Smooth muscle cell of the brain vasculature (primary cell): ENCODE measurements around the gene CYP4F11.
"Not testable (repeated sequence)": the region's sequence is repeated elsewhere in the genome, so short reads cannot be mapped to it uniquely, and the experiment has no call there.

Source experiments
- DNase-seq: peaks from one replicate; pipeline ENCODE4 v3.0.0-alpha.2; 2012; ENCODE audit warnings: low read depth, low spot score

CYP4F11 gene

GRCh38 chr19:15922021-15922420 is 12.3 kb downstream of the CYP4F11 start:
- DNase-seq, result no peak

GRCh38 chr19:15919243-15919642 is 15.1 kb downstream of the CYP4F11 start:
- DNase-seq, result no peak

- no peak for DNase-seq
Observed at GRCh38 chr19:15915109-15915508, 19.2 kb downstream of the CYP4F11 start.

GRCh38 chr19:15913830-15914229 is 20.5 kb downstream of the CYP4F11 start:
- no peak for DNase-seq

- DNase-seq, result no peak
Observed at GRCh38 chr19:15913384-15913783, 20.9 kb downstream of the CYP4F11 start.

GRCh38 chr19:15911599-15912235 is 22.6 kb downstream of the CYP4F11 start:
- DNase-seq, result no peak

- no peak for DNase-seq
Observed at GRCh38 chr19:15905026-15905425, 29.3 kb downstream of the CYP4F11 start.

- not testable (repeated sequence) for DNase-seq
Observed at GRCh38 chr19:15902898-15903297, 31.4 kb downstream of the CYP4F11 start.

GRCh38 chr19:15902254-15902653 is 32.1 kb downstream of the CYP4F11 start:
- DNase-seq, result no peak

GRCh38 chr19:15900504-15900903 is 33.8 kb downstream of the CYP4F11 start:
- DNase-seq, result no peak

GRCh38 chr19:15900032-15900431 is 34.3 kb downstream of the CYP4F11 start:
- DNase-seq, result not testable (repeated sequence)

GRCh38 chr19:15899561-15899960 is 34.8 kb downstream of the CYP4F11 start:
- DNase-seq, result not testable (repeated sequence)

- DNase-seq, result no peak
Observed at GRCh38 chr19:15897738-15898276, 36.5 kb downstream of the CYP4F11 start, which contains the start of gene CYP4F2. Gene CYP4F2 (minus strand): TSS chr19:15898074. CDS start chr19:15897611, 463 bp downstream.

GRCh38 chr19:15897026-15897737 is 37.1 kb downstream of the CYP4F11 start:
- DNase-seq, result no peak

- DNase-seq, result no peak
Observed at GRCh38 chr19:15895876-15896430, 38.4 kb downstream of the CYP4F11 start.

GRCh38 chr19:15894359-15894758 is 40.0 kb downstream of the CYP4F11 start:
- DNase-seq, result no peak

GRCh38 chr19:15893477-15893876 is 40.9 kb downstream of the CYP4F11 start:
- DNase-seq, result no peak

- no peak for DNase-seq
Observed at GRCh38 chr19:15892012-15892411, 42.3 kb downstream of the CYP4F11 start.

GRCh38 chr19:15891434-15891833 is 42.9 kb downstream of the CYP4F11 start:
- DNase-seq, result no peak

- not testable (repeated sequence) for DNase-seq
Observed at GRCh38 chr19:15889339-15889738, 45.0 kb downstream of the CYP4F11 start.

GRCh38 chr19:15885919-15886318 is 48.4 kb downstream of the CYP4F11 start:
- no peak for DNase-seq

GRCh38 chr19:15885167-15885566 is 49.2 kb downstream of the CYP4F11 start:
- DNase-seq, result no peak

GRCh38 chr19:15883329-15883728 is 51.0 kb downstream of the CYP4F11 start:
- DNase-seq, result not testable (repeated sequence)
